Ishikawa (cell line): Measurements from ENCODE around the gene RNASE8.

Experiments
- CEBPB ChIP-seq: IDR thresholded peaks from 2 replicates; pipeline ENCODE4 v1.6.1; 2012
- CREB1 ChIP-seq: IDR thresholded peaks from 2 replicates; pipeline ENCODE4 v1.6.1; 2012; ENCODE audit warnings: low read depth
- EGR1 ChIP-seq: IDR thresholded peaks from 2 replicates; pipeline ENCODE4 v1.6.1; 2012
- EP300 ChIP-seq: IDR thresholded peaks from 2 replicates; pipeline ENCODE4 v1.6.1; 2012; ENCODE audit warnings: borderline replicate concordance
- FOXM1 ChIP-seq: IDR thresholded peaks from 2 replicates; pipeline ENCODE4 v1.6.1; 2012; ENCODE audit warnings: low read depth, borderline replicate concordance
- NFIC ChIP-seq: IDR thresholded peaks from 2 replicates; pipeline ENCODE4 v1.6.1; 2012
- RAD21 ChIP-seq: IDR thresholded peaks from 2 replicates; pipeline ENCODE4 v1.6.1; 2012; ENCODE audit warnings: low read depth
- TAF1 ChIP-seq: IDR thresholded peaks from 2 replicates; pipeline ENCODE4 v1.6.1; 2012; ENCODE audit warnings: low read depth, mild to moderate bottlenecking
- TCF12 ChIP-seq: IDR thresholded peaks from 2 replicates; pipeline ENCODE4 v1.6.1; 2012; ENCODE audit warnings: low read depth
- TEAD4 ChIP-seq: IDR thresholded peaks from 2 replicates; pipeline ENCODE4 v1.6.1; 2012
- YY1 ChIP-seq: IDR thresholded peaks from 2 replicates; pipeline ENCODE4 v1.6.1; 2012; ENCODE audit warnings: low read depth
- ZBTB7A ChIP-seq: IDR thresholded peaks from 2 replicates; pipeline ENCODE4 v1.6.1; 2012; ENCODE audit warnings: low read depth
- TF ChIP-seq, protein P1 (sequence below): IDR thresholded peaks from 2 replicates; pipeline ENCODE4 v1.6.1; 2012
- TF ChIP-seq, protein P2 (sequence below): IDR thresholded peaks from 2 replicates; pipeline ENCODE4 v1.6.1; 2012
- TF ChIP-seq, protein P3 (sequence below): IDR thresholded peaks from 2 replicates; pipeline ENCODE4 v1.6.1; 2012; ENCODE audit warnings: low read depth, mild to moderate bottlenecking

Gene RNASE8

DNA sequence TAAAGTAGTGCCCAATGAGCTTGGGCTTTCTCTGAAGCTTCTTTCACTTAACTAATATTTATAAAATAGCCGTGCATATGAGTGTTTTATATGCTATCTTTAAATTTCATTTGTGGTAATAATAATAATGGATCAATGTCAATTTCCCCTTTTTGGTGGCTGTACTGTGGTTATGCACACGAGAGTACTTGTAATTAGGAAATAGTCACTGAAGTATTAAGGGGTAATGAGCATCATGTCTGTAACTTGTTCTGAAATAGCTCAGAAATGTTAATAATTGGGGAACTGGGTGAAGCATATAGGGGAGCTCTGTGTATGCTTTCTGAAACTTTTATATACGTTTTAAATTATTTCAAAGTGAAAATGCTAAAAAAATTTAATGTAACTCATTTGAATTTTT lies 7.0 kb upstream of the RNASE8 start:
- no peak for TF ChIP-seq YY1
- no peak for TF ChIP-seq TEAD4

DNA sequence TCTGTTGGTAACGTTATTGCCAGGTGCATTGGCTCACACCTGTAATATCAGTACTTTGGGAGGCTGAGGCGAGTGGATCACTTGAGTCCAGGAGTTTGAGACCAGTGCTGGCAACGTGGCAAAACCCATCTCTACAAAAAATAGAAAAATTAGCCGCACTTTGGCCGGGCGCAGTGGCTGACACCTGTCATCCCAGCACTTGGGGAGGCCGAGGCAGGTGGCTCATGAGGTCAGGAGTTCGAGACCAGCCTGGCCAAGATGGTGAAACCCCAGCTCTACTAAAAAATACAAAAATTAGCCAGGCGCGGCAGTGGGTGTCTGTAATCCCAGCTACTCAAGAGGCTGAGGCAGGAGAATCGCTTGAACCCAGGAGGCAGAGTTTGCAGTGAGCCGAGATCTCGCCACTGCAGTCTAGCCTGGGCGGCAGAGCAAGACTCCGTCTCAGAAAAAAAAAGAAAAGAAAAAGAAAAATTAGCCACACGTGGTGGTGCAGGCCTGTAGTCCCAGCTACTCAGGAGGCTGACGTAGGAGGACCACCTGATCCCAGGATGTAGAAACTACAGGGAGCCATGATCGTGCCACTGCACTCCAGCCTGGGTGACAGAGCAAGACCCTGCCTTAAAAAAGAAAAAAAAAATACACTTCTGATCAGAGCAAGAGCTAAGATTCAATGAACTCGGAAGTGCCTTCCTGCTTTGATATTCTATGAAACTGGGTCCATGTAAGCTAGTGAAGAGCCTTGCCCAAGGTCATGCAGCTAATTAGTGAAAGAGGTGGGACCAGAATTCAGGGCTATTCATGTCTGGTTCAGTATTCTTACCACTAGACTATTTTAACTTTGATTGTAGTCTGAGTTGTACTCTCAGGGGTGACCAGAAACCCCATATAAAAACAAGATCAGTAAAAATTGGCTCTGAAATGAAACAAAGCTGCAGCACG lies 4.2 kb upstream of the RNASE8 start:
- no peak for TF ChIP-seq TCF12
- TF ChIP-seq, protein P1, sequence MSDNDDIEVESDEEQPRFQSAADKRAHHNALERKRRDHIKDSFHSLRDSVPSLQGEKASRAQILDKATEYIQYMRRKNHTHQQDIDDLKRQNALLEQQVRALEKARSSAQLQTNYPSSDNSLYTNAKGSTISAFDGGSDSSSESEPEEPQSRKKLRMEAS = no peak

DNA sequence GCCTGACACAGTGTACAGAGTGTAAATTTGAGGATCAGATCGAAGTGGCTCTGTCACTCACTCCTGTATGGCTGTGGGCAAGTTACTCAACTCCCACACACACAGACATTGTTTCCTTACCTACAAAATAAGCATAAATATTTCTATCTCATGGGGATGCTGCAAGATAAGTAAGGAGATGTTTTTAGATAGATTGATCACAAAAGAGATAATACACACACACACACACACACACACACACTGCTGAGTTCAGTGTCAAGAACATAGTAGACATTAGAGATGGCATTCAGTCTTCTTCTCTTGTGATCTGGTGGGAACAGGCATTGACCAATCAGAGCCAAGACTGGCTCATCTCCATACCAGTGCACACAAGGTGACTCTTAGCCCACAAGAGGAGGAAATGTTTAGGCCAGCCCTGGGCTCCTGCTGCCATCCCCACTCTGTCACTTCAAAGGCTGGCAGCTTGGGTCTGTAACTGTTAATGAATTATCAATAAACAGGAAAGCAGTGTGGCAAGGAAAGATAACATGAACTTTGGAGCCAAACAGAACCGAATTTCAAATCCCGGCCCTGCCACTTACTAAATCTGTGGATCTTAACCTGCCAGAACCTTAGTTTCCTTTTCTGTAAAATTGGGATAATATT lies 3.4 kb upstream of the RNASE8 start:
- TF ChIP-seq RAD21 (no peak), TEAD4 (no peak), EP300 (no peak), YY1 (no peak), ZBTB7A (no peak), EGR1 (no peak), CEBPB (no peak), TAF1 (no peak), FOXM1 (no peak)
- TF ChIP-seq, protein P2, sequence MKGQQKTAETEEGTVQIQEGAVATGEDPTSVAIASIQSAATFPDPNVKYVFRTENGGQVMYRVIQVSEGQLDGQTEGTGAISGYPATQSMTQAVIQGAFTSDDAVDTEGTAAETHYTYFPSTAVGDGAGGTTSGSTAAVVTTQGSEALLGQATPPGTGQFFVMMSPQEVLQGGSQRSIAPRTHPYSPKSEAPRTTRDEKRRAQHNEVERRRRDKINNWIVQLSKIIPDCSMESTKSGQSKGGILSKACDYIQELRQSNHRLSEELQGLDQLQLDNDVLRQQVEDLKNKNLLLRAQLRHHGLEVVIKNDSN = no peak
- TF ChIP-seq, protein P3, sequence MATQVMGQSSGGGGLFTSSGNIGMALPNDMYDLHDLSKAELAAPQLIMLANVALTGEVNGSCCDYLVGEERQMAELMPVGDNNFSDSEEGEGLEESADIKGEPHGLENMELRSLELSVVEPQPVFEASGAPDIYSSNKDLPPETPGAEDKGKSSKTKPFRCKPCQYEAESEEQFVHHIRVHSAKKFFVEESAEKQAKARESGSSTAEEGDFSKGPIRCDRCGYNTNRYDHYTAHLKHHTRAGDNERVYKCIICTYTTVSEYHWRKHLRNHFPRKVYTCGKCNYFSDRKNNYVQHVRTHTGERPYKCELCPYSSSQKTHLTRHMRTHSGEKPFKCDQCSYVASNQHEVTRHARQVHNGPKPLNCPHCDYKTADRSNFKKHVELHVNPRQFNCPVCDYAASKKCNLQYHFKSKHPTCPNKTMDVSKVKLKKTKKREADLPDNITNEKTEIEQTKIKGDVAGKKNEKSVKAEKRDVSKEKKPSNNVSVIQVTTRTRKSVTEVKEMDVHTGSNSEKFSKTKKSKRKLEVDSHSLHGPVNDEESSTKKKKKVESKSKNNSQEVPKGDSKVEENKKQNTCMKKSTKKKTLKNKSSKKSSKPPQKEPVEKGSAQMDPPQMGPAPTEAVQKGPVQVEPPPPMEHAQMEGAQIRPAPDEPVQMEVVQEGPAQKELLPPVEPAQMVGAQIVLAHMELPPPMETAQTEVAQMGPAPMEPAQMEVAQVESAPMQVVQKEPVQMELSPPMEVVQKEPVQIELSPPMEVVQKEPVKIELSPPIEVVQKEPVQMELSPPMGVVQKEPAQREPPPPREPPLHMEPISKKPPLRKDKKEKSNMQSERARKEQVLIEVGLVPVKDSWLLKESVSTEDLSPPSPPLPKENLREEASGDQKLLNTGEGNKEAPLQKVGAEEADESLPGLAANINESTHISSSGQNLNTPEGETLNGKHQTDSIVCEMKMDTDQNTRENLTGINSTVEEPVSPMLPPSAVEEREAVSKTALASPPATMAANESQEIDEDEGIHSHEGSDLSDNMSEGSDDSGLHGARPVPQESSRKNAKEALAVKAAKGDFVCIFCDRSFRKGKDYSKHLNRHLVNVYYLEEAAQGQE = no peak

DNA sequence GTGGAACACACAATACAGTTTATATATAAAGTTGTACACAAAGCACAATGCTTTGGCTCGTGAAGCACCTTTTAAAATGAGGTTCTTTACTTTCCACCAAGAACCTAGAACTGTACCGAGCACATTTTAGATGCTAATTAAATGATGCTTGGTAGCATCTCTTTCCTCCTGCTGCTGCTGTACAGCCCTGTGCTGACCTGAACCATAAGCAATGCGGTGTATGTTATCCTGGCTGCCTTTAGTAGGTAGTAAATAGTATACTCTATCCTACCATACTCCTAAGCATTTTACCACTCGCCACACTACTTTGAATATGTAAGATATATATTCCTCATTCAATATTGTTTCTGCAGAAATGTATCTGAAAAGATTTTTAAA lies 2.9 kb upstream of the RNASE8 start:
- TF ChIP-seq ZBTB7A = no peak
- TF ChIP-seq CEBPB = no peak
- no peak for TF ChIP-seq TCF12
- no peak for TF ChIP-seq CREB1
- no peak for TF ChIP-seq RAD21
- TF ChIP-seq TAF1 = no peak
- TF ChIP-seq TEAD4 = no peak
- TF ChIP-seq YY1 = no peak
- TF ChIP-seq EP300 = no peak
- no peak for TF ChIP-seq FOXM1
- TF ChIP-seq, protein P1 = no peak
- no peak for TF ChIP-seq NFIC
- TF ChIP-seq, protein P3 = no peak
- no peak for TF ChIP-seq EGR1
- TF ChIP-seq, protein P2 = no peak

DNA sequence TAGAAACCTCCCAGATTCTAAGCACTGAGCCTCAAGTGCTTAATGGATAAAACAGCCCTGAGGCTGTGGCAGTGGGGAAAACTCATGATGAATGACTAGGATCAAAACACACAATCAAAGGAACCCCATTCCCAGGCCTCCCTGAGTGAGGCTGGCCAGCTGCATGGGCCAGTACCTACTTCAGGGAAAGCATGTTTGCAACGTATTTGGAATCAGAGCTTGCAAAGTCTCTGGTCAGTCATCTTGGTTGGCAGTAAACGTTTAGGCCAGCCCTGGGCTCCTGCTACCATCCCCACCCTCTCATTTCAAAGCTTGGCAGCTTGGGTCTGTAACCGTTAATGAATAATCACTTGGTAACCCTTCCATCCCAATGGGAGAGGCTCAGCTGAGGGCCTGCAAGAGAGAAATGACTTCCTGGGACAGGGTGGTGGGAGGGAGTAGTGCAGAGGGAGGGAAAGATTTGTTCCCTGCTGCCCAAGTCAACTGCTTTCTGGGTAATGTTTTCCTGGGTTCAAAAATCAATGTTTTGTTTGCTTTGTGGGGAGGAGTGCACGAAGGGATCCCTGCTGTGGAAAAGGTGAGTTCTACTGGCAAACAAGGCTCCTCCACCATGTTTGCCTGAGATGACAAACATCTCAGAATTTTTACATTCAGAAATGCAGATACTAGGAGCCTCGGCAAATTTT lies 2.0 kb upstream of the RNASE8 start:
- TF ChIP-seq CEBPB (no peak), CREB1 (no peak), RAD21 (no peak), EP300 (no peak), NFIC (no peak), FOXM1 (no peak), ZBTB7A (no peak), EGR1 (no peak), TCF12 (no peak), YY1 (no peak), TEAD4 (no peak), TAF1 (no peak)
- TF ChIP-seq, protein P1 = no peak
- TF ChIP-seq, protein P2 = no peak
- TF ChIP-seq, protein P3 = no peak
